Measurements from ENCODE around the gene MCM3AP.
"Not testable (repeated sequence)": the region's sequence is repeated elsewhere in the genome, so short reads cannot be mapped to it uniquely, and the experiment has no call there.

Gene MCM3AP

GRCh38 chr21:46268371-46268770 lies 17.0 kb downstream of the MCM3AP start:
- no peak for DNase-seq

GRCh38 chr21:46266946-46267345 lies 18.5 kb downstream of the MCM3AP start:
- no peak for DNase-seq

GRCh38 chr21:46265736-46266525 lies 19.5 kb downstream of the MCM3AP start:
- no peak for DNase-seq

- peak in 1 of 3 donors; percentile 16 for DNase-seq
Measured at GRCh38 chr21:46264690-46265144, 20.7 kb downstream of the MCM3AP start.

- DNase-seq, result peak in 1 of 3 donors; percentile 11
Measured at GRCh38 chr21:46264046-46264689, 21.2 kb downstream of the MCM3AP start.

GRCh38 chr21:46256501-46256994 lies 28.9 kb downstream of the MCM3AP start:
- no peak for DNase-seq

- no peak for DNase-seq
Measured at GRCh38 chr21:46255758-46256337, 29.6 kb downstream of the MCM3AP start.

- no peak for DNase-seq
Measured at GRCh38 chr21:46255166-46255565, 30.2 kb downstream of the MCM3AP start.

- DNase-seq, result peak in 1 of 3 donors; percentile 34
Measured at GRCh38 chr21:46254208-46254975, 31.0 kb downstream of the MCM3AP start.

GRCh38 chr21:46253610-46254124 lies 31.7 kb downstream of the MCM3AP start:
- DNase-seq, result peak; percentile 12 to 33 (median 15)

- no peak for DNase-seq
Measured at GRCh38 chr21:46252840-46253239, 32.6 kb downstream of the MCM3AP start.

GRCh38 chr21:46250146-46250725 lies 35.2 kb downstream of the MCM3AP start:
- DNase-seq, result peak in 1 of 3 donors; percentile 9

GRCh38 chr21:46248827-46249226 lies 36.6 kb downstream of the MCM3AP start:
- DNase-seq, result no peak

GRCh38 chr21:46248422-46248782 lies 37.0 kb downstream of the MCM3AP start:
- no peak for DNase-seq

GRCh38 chr21:46247699-46248421 lies 37.6 kb downstream of the MCM3AP start:
- DNase-seq, result no peak

- DNase-seq, result no peak
Measured at GRCh38 chr21:46246345-46246744, 39.1 kb downstream of the MCM3AP start.

- DNase-seq, result no peak
Measured at GRCh38 chr21:46245213-46245915, 40.0 kb downstream of the MCM3AP start.

- DNase-seq, result no peak
Measured at GRCh38 chr21:46244602-46245001, 40.8 kb downstream of the MCM3AP start.

- DNase-seq, result no peak
Measured at GRCh38 chr21:46243960-46244361, 41.5 kb downstream of the MCM3AP start.

- peak in 1 of 3 donors; percentile 8 for DNase-seq
Measured at GRCh38 chr21:46243325-46243724, 42.1 kb downstream of the MCM3AP start.

GRCh38 chr21:46241577-46241976 lies 43.8 kb downstream of the MCM3AP start:
- DNase-seq, result not testable (repeated sequence)
